IMR-90 (cell line): ENCODE results near the gene KRTAP20-2. TPM values are rescaled to one million over a fixed set of nuclear protein-coding genes. Genes with fewer than 3 reads are reported as not detected.

ENCODE experiments used
- ATAC-seq: fragments of 200-7000 bp; cut with Tn5 transposase; 2 replicates; pipeline ENCODE4 v1.9.1; 2020; ENCODE audit warnings: low read depth, mild to moderate bottlenecking, moderate library complexity
- BruUV-seq: library from RNA; stranded (reverse); fragments of 400-500 nt; replicated peaks from 2 replicates; lab custom pipeline; 2021; lab: Mats Ljungman, UMichigan
- CTCF ChIA-PET: fragments of 300-600 bp; formaldehyde crosslinking; extraction: SDS; loops from one replicate; lab custom pipeline; 2021; ENCODE audit warnings: antibody characterized with exemption; lab: Yijun Ruan, JAX
- POLR2A ChIA-PET: fragments of 300-600 bp; sonication (Branson Sonifier 250); formaldehyde crosslinking; loops from one replicate; lab custom pipeline; 2022; ENCODE audit warnings: antibody characterized with exemption; ENCODE audit not compliant: unreplicated experiment; lab: Charles Lee
- DNase-seq: peaks from one replicate; pipeline ENCODE4 v3.0.0; 2013
- H2AFZ ChIP-seq: replicated peaks from 2 replicates; pipeline ENCODE3; 2013; ENCODE audit warnings: low read length, mild to moderate bottlenecking; ENCODE audit not compliant: poor library complexity
- H2AK5ac ChIP-seq: 2 replicates; pipeline ENCODE4 v1.6.1; 2013; ENCODE audit warnings: low read depth, low read length, inconsistent platforms
- H2AK9ac ChIP-seq: replicated peaks from 2 replicates; pipeline ENCODE3; 2013; ENCODE audit warnings: mild to moderate bottlenecking, low read depth, low read length, moderate library complexity; ENCODE audit not compliant: poor library complexity
- H2BK120ac ChIP-seq: 2 replicates; pipeline ENCODE4 v1.6.1; 2013; ENCODE audit warnings: low read depth, low read length, inconsistent platforms
- H2BK15ac ChIP-seq: 3 replicates; pipeline ENCODE4 v1.6.1; 2013; ENCODE audit warnings: low read depth, low read length, inconsistent platforms
- H2BK20ac ChIP-seq: 2 replicates; pipeline ENCODE4 v1.6.1; 2013; ENCODE audit warnings: low read depth, mild to moderate bottlenecking, inconsistent platforms, low read length, moderate library complexity
- H2BK5ac ChIP-seq: 2 replicates; pipeline ENCODE4 v1.6.1; 2013; ENCODE audit warnings: mild to moderate bottlenecking, low read depth, low read length, inconsistent platforms; ENCODE audit not compliant: poor library complexity, severe bottlenecking
- H3K14ac ChIP-seq: replicated peaks from 2 replicates; pipeline ENCODE4 v1.6.1; 2013; ENCODE audit warnings: low read depth, low read length, inconsistent platforms
- H3K18ac ChIP-seq: 2 replicates; pipeline ENCODE4 v1.6.1; 2013; ENCODE audit warnings: low read depth, low read length, control low read depth
- H3K23ac ChIP-seq: 2 replicates; pipeline ENCODE4 v1.6.1; 2013; ENCODE audit warnings: low read depth, low read length, inconsistent platforms
- H3K27ac ChIP-seq: 2 replicates; pipeline ENCODE4 v1.5.1; 2013; ENCODE audit warnings: mild to moderate bottlenecking, control low read depth, low read length; ENCODE audit not compliant: insufficient read depth
- H3K27me3 ChIP-seq: 2 replicates; pipeline ENCODE4 v1.6.1; 2013; ENCODE audit warnings: low read length; ENCODE audit not compliant: control insufficient read depth, insufficient read depth
- H3K36me3 ChIP-seq: 2 replicates; pipeline ENCODE4 v1.6.1; 2013; ENCODE audit warnings: low read length, mixed read lengths; ENCODE audit not compliant: control insufficient read depth, insufficient read depth
- H3K4ac ChIP-seq: 2 replicates; pipeline ENCODE4 v1.6.1; 2013; ENCODE audit warnings: low read depth, low read length, inconsistent platforms
- H3K4me1 ChIP-seq: 2 replicates; pipeline ENCODE4 v1.6.1; 2013; ENCODE audit warnings: low read length, mixed read lengths; ENCODE audit not compliant: control insufficient read depth, insufficient read depth
- H3K4me2 ChIP-seq: 2 replicates; pipeline ENCODE4 v1.6.1; 2013; ENCODE audit warnings: low read depth, mild to moderate bottlenecking, control low read depth, low read length, moderate library complexity
- H3K4me3 ChIP-seq: 2 replicates; pipeline ENCODE4 v1.5.1; 2013; ENCODE audit warnings: low read depth, mild to moderate bottlenecking, control low read depth, low read length, moderate library complexity; ENCODE audit not compliant: insufficient read depth
- H3K56ac ChIP-seq: 2 replicates; pipeline ENCODE4 v1.6.1; 2013; ENCODE audit warnings: low read length, inconsistent platforms; ENCODE audit not compliant: insufficient read depth; ENCODE audit errors: extremely low read depth
- H3K79me1 ChIP-seq, 2 experiments: 2 replicates each; pipeline ENCODE4 v1.6.1; 2013; ENCODE audit warnings: low read length in 2 of 2, inconsistent platforms in 1 of 2, low read depth in 1 of 2
- H3K9ac ChIP-seq: 2 replicates; pipeline ENCODE4 v1.6.1; 2013; ENCODE audit warnings: low read depth, low read length, control low read depth
- H3K9me1 ChIP-seq: 2 replicates; pipeline ENCODE4 v1.6.1; 2013; ENCODE audit warnings: low read length, inconsistent platforms; ENCODE audit not compliant: insufficient read depth
- H3K9me3 ChIP-seq: 2 replicates; pipeline ENCODE4 v1.6.1; 2013; ENCODE audit warnings: low read length; ENCODE audit not compliant: control insufficient read depth, insufficient read depth
- H4K20me1 ChIP-seq: 2 replicates; pipeline ENCODE4 v1.6.1; 2013; ENCODE audit warnings: low read length, inconsistent platforms; ENCODE audit not compliant: insufficient read depth
- H4K5ac ChIP-seq: 2 replicates; pipeline ENCODE4 v1.6.1; 2013; ENCODE audit warnings: mild to moderate bottlenecking, low read depth, low read length, control low read depth
- H4K8ac ChIP-seq, 2 experiments: 2 replicates each; pipeline ENCODE4 v1.6.1; 2013; ENCODE audit warnings: low read depth in 2 of 2, low read length in 2 of 2, control low read depth in 1 of 2, inconsistent platforms in 1 of 2
- H4K91ac ChIP-seq: 2 replicates; pipeline ENCODE4 v1.6.1; 2013; ENCODE audit warnings: low read depth, low read length, inconsistent platforms; ENCODE audit not compliant: insufficient read depth
- BHLHE40 ChIP-seq: fragments of 150-350 bp; IDR thresholded peaks from 2 replicates; pipeline ENCODE4 v1.6.1; 2016; ENCODE audit warnings: mild to moderate bottlenecking, low read depth, low read length
- CHD1 ChIP-seq: IDR thresholded peaks from 2 replicates; pipeline ENCODE4 v1.6.1; 2012; ENCODE audit warnings: low read depth, low read length, improper control_type of control experiment
- CTCF ChIP-seq: conservative IDR thresholded peaks from 2 replicates; pipeline ENCODE4 v1.5.1; 2012; ENCODE audit warnings: mild to moderate bottlenecking, low read depth, low read length, improper control_type of control experiment
- ELK1 ChIP-seq: fragments of 150-350 bp; IDR thresholded peaks from 2 replicates; pipeline ENCODE4 v1.6.1; 2016; ENCODE audit warnings: low read depth, mild to moderate bottlenecking, low read length, moderate library complexity, borderline replicate concordance
- FOS ChIP-seq: fragments of 150-350 bp; IDR thresholded peaks from 2 replicates; pipeline ENCODE4 v1.6.1; 2016; ENCODE audit warnings: low read depth, low read length
- MAFK ChIP-seq: IDR thresholded peaks from 2 replicates; pipeline ENCODE4 v1.6.1; 2012; ENCODE audit warnings: low read depth, low read length, improper control_type of control experiment
- NFE2L2 ChIP-seq: fragments of 150-350 bp; IDR thresholded peaks from 2 replicates; pipeline ENCODE4 v1.6.1; 2016; ENCODE audit warnings: low read depth, mild to moderate bottlenecking, low read length
- POLR2A ChIP-seq: IDR thresholded peaks from 2 replicates; pipeline ENCODE4 v1.6.1; 2012; ENCODE audit warnings: mild to moderate bottlenecking, low read depth, low read length
- RAD21 ChIP-seq: IDR thresholded peaks from 2 replicates; pipeline ENCODE4 v1.6.1; 2012; ENCODE audit warnings: low read length, improper control_type of control experiment
- RCOR1 ChIP-seq: IDR thresholded peaks from 2 replicates; pipeline ENCODE4 v1.6.1; 2012; ENCODE audit warnings: mild to moderate bottlenecking, low read length, improper control_type of control experiment; ENCODE audit not compliant: insufficient replicate concordance
- RFX5 ChIP-seq: IDR thresholded peaks from 2 replicates; pipeline ENCODE4 v1.8.0; 2012; ENCODE audit warnings: low read depth, mild to moderate bottlenecking, low read length, moderate library complexity
- SMC3 ChIP-seq: fragments of 150-350 bp; IDR thresholded peaks from 2 replicates; pipeline ENCODE4 v1.6.1; 2016; ENCODE audit warnings: low read depth, mild to moderate bottlenecking, antibody characterized with exemption, low read length, moderate library complexity
- USF2 ChIP-seq: fragments of 150-350 bp; IDR thresholded peaks from 2 replicates; pipeline ENCODE4 v1.6.1; 2017; ENCODE audit warnings: mild to moderate bottlenecking, antibody characterized with exemption, low read length, low read depth
- WGBS, 2 experiments: methylation state at CpG; one replicate each; pipeline versions ENCODE4 v1.1.5 to v1.1.7; 2013; ENCODE audit warnings: missing lambda C conversion rate in 2 of 2; ENCODE audit not compliant: insufficient read length in 1 of 2; ENCODE audit errors: extremely low coverage in 2 of 2; 5-methylcytosine and 5-hydroxymethylcytosine counted together
- dilution Hi-C: fragments of 300-500 bp; cut with HindIII; formaldehyde crosslinking; loops from one replicate; pipeline ENCODE4 v1.14.3; 2018; ENCODE audit warnings: low sequenced_read_pairs; ENCODE audit not compliant: unreplicated experiment
- in situ Hi-C: fragments of 300-500 bp; cut with MboI; formaldehyde crosslinking; loops from 3 replicates; pipeline ENCODE4 v1.14.3; 2019; ENCODE audit warnings: low sequenced_read_pairs, inconsistent platforms, mixed read lengths
- intact Hi-C: fragments of 100-400 bp; cut with micrococcal nuclease; formaldehyde crosslinking; loops from 2 replicates; pipeline ENCODE4 v1.10.0; 2022
- polyA plus RNA-seq, 3 experiments: library from polyadenylated mRNA; depleted of rRNA; stranded (reverse); fragments of >200 nt; gene quantifications; 2 replicates each; pipeline ENCODE4 v1.2.3, GENCODE V29; 2012; ENCODE audit warnings: low replicate concordance in 1 of 3
- total RNA-seq: library from RNA; depleted of rRNA; stranded (reverse); fragments of >200 nt; gene quantifications from 2 replicates; pipeline ENCODE4 v1.2.3, GENCODE V29; 2012

The KRTAP20-2 gene
- total and polyA plus RNA-seq, 2 of the 4 experiments (the other 2 are of a cell fraction): not detected

- Histone ChIP-seq H3K23ac (no peak within 1 kb of the TSS), H2BK5ac (no peak within 1 kb of the TSS), H3K18ac (no peak within 1 kb of the TSS), H3K4me3 (no peak within 1 kb of the TSS), H3K4me2 (no peak within 1 kb of the TSS), H3K56ac (no peak within 1 kb of the TSS), H3K27me3 (no peaks in the 10 kb centered on the region), H3K4me1 (no peaks in the 10 kb centered on the region), H3K9ac (no peak within 1 kb of the TSS), H2BK15ac (no peak within 1 kb of the TSS), H3K14ac (no peak within 1 kb of the TSS), H4K5ac (no peak within 1 kb of the TSS), H2BK120ac (no peak within 1 kb of the TSS), H3K27ac (no peak within 1 kb of the TSS), H2AK5ac (no peak within 1 kb of the TSS), H3K9me1 (no peaks in the 10 kb centered on the region), H4K91ac (no peak within 1 kb of the TSS), H3K4ac (no peak within 1 kb of the TSS), H2AFZ (no peak within 1 kb of the TSS), H2AK9ac (no peak within 1 kb of the TSS), H4K20me1 (no peaks in the 10 kb centered on the region), H3K9me3 (peaks cover 15% of the 10 kb centered on the region), H3K79me1 (no peaks in the 10 kb centered on the region), H2BK20ac (no peak within 1 kb of the TSS), H3K36me3 (no peaks in the 10 kb centered on the region), H4K8ac (no peak within 1 kb of the TSS)
- ChIA-PET POLR2A (no interaction called here), CTCF (no interaction called here)
- TF ChIP-seq MAFK: no peak
- TF ChIP-seq SMC3: no peak
- no peak for TF ChIP-seq BHLHE40
- no peak for TF ChIP-seq USF2
- no peak for TF ChIP-seq POLR2A
- no peak for TF ChIP-seq CTCF
- TF ChIP-seq RCOR1: no peak
- TF ChIP-seq FOS: no peak
- no peak for TF ChIP-seq ELK1
- TF ChIP-seq NFE2L2: no peak
- no peak for TF ChIP-seq RFX5
- TF ChIP-seq RAD21: no peak
- no peak for TF ChIP-seq CHD1
- dilution Hi-C loops: no loop called here
- BruUV-seq: no TSS peak
- ATAC-seq (no peak), DNase-seq (no peak)
- WGBS, 2 experiments: no CpG with 5 or more reads among the region's 3 CpGs
- in situ Hi-C loops: no loop called here
- intact Hi-C loops: no loop called here
Measured at GRCh38 chr21:30620522-30620921, 14.5 kb upstream of the KRTAP20-2 start, which contains the start of gene KRTAP20-4. KRTAP20-4 (plus strand) TSS chr21:30620627.
